HT-29 (cell line): ENCODE data around the gene ADAP1. TPM values are rescaled to one million over a fixed set of nuclear protein-coding genes. Genes with fewer than 3 reads are reported as not detected.

Source experiments
- DNase-seq: peaks from one replicate; pipeline ENCODE4 v3.0.0-alpha.2; 2015; ENCODE audit warnings: low spot score
- total RNA-seq: library from RNA; depleted of rRNA; stranded (reverse); fragments of >200 nt; shearing (Covaris generic); gene quantifications from 2 replicates; pipeline ENCODE4 v1.2.3, GENCODE V29; 2014

The ADAP1 gene
- total RNA-seq, 1 experiment from 2014 or later, result 538 TPM

DNA sequence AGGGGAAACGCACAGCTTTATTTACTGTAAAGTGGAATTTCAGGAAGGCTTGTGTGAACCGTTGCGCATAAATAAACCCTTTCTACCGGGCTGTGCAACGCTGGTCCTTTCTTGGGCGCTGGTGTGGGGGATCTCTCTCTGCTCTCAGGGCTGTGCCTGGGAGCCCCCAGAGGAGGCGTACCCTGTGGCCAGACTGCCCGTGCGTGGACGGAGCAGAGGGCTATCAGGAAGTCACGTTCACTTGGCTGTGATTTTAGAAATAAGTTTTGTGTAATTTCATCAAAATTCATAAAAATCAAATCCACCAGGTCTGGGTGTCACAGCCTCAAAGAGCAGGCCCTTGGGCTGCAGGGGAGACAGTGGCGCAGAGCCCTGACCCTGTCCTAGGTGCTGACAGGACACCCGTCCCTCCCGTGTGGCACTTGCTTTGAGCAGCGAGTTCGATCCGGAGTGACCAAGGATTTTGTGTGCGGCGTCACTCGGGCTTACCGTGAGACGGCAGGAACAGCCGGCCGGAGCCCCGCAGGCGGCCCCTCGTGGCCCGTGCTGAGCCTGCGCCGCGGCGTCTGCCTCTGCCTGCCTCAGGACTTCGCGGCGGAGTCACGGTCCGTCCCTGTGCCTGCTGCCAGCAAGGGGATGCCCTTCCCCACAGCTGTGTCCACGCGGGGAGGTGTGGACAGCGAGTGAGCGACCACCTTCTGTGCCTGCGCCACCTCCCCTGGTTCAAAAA lies 58.0 kb downstream of the ADAP1 start:
- no peak for DNase-seq

DNA sequence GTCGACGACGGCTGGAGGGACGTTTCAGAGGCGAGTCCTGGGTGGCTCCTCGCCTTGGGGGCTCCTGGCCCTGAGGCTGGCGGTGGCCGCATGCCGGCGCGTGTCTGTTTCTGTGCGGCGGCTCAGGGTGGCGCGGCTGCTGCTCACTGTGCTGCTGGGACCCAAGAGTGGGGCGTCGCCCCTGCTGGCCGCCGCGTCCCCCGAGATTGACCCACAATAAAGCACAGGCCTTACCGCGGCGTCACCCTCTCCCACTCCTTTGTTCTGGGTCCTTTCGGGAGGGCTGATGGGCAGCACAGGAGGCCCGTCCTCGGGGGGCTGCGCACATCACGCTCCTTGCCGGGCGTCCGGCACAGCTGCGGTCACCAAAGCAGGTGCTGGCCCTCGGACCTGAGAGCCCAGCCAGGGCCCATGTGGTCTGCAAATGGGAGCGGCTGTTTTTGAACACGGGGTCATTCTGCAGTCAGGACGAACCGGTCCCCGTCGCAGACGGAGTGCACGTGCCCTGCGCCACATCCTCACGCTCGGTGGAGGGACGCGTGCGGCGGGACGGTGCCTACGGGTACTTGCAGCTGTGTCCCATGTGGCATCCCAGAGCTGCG lies 58.9 kb downstream of the ADAP1 start:
- no peak for DNase-seq

DNA sequence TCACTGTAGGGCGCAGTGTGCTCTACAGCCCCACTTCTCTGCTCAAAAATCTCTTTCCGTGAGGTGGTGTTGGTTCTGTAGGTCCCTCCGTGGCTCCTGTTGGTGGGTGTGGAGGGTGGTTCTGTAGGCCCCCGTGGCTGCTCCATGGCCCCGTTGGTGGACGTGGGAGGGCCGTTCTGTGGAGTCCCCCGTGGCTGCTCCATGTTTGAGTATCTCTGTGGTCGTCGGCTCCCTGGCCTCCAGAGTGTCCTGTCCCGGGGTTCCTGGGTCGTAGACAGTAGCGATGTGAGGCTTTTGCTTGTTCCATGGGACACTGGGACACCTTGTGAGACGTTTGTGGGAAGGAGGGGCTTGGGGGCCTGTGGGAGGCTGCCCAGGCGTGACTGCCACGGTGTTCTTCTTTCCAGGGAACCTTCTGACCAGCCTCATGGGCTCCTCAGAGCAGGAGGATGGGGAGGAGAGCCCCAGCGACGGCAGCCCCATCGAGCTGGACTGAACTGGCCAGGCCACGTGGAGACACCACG lies 59.5 kb downstream of the ADAP1 start:
- DNase-seq, result no peak

DNA sequence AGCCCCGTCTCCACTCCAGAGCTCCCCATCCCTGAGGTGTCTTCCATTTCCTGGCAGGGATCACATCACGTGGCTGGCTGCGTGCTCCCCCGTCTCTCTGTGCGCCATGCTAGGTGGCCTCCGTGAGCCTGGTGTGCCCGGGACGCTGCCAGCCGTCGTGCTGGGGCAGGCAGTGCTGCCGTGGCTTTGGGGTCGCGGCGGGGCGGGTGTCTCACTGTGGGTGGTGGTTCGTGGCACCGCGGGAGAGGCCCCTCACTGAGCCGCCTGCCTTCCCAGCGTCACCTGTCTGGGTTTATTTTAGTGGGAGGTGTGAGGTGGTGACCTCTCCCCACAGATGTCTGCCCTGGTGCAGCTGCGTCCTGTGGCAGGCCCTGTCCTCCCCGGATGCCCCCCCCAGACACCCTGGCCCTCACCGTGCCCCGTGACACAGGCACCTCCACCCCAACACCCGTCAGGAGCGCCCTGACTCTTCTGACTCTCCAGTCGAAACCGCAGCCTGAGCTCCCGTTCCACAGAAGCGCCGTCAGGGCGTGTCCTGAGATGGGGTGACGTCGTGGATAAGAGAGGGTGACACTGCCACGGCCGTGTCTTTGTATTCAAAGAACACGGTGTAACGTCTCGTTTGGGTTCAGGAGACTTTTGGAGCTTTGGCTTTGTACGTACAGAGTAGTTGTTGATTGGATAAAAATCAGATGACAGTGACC lies 60.2 kb downstream of the ADAP1 start:
- DNase-seq, result no peak

DNA sequence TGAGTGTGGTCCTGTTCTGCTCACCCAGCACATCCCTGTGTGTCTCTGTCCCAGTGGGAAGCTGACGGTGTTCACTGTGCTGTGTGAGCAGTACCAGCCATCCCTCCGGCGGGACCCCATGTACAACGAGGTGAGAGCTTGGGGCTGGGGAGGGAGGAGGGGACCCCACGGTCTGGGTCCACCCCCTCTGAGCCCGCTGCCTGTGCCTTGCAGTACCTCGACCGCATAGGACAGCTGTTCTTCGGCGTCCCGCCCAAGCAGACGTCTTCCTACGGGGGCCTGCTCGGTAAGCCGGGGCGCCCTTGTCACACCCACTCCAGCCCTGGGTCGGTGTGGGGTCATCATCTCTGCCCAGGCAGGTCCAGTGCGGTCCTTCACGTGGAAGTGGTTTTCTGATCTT lies 60.8 kb downstream of the ADAP1 start:
- no peak for DNase-seq

DNA sequence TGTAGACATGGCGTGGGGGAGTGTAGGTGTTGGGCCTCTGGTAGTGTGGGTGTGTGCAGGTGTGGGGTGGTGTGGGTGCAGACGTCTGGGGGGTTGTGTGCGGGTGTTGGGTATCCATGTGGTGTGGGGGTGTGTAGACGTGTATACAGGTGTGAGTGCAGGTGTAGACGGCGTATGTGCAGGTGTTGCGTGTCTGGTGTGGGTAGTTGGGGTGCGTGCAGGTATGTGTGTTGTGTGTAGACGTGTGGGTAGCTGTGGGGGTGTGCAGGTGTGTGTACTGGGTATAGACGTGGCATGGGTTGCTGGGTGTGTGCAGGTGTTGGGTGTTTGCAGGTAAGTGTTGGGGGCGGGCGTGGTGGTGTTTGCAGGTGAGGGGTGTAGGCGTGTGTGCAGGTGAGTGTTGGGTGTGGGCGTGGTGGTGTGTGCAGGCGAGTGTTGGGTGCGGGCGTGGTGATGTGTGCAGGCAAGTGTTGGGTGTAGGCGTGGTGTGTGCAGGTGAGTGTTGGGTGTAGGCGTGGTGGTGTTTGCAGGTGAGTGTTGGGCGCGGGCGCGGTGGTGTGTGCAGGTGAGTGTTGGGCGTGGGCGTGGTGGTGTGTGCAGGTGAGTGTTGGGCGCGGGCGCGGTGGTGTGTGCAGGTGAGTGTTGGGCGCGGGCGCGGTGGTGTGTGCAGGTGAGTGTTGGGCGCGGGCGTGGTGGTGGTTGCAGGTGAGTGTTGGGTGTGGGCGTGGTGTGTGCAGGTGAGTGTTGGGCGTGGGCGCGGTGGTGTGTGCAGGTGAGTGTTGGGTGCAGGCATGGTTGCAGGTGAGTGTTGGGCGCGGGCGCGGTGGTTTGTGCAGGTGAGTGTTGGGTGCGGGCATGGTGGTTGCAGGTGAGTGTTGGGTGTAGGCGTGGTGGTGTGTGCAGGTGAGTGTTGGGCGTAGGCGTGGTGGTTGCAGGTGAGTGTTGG lies 61.6 kb downstream of the ADAP1 start:
- no peak for DNase-seq

- DNase-seq, result no peak
Observed at GRCh38 chr7:891805-892204, 62.7 kb downstream of the ADAP1 start.

- no peak for DNase-seq
Observed at GRCh38 chr7:891291-891690, 63.2 kb downstream of the ADAP1 start.

- no peak for DNase-seq
Observed at GRCh38 chr7:890868-891267, 63.6 kb downstream of the ADAP1 start.

DNA sequence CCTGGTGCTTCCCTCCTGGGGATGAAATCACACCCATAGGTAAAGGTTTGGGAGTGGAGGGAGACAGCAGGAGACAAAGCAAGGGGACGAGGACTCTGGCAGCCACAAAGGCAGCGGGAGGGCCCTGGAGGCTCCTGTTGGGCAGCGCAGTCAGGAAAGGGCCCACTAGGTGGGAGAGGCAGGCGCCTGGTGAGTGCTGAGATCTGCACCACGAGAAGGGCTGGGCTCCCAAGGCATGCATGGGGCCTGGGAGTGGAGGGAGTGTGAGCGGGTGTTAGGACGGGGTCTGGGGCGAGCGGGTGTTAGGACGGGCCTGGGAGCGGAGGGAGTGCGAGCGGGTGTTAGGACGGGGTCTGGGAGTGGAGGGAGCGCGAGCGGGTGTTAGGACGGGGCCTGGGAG lies 65.1 kb downstream of the ADAP1 start:
- DNase-seq, result no peak

GRCh38 chr7:889025-889390 lies 65.5 kb downstream of the ADAP1 start:
- DNase-seq, result no peak

- DNase-seq, result no peak
Observed at GRCh38 chr7:888081-889024, 66.1 kb downstream of the ADAP1 start.

DNA sequence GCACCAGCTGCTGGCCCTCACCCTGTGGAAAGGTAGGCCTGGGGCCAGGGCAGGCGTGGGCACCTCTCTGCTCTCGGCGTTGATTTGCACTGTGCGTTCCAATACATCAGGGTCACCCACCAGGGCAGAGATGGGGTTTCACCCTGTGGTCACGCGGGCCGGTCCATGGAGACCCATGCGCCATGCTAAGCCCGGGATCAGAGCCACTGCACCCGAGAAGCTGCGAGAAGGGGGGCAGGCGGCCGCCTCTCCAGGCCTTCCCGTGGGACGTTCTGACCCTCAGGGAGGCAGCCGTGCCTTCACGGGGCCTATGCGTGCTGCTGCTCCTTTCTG lies 67.0 kb downstream of the ADAP1 start:
- no peak for DNase-seq

DNA sequence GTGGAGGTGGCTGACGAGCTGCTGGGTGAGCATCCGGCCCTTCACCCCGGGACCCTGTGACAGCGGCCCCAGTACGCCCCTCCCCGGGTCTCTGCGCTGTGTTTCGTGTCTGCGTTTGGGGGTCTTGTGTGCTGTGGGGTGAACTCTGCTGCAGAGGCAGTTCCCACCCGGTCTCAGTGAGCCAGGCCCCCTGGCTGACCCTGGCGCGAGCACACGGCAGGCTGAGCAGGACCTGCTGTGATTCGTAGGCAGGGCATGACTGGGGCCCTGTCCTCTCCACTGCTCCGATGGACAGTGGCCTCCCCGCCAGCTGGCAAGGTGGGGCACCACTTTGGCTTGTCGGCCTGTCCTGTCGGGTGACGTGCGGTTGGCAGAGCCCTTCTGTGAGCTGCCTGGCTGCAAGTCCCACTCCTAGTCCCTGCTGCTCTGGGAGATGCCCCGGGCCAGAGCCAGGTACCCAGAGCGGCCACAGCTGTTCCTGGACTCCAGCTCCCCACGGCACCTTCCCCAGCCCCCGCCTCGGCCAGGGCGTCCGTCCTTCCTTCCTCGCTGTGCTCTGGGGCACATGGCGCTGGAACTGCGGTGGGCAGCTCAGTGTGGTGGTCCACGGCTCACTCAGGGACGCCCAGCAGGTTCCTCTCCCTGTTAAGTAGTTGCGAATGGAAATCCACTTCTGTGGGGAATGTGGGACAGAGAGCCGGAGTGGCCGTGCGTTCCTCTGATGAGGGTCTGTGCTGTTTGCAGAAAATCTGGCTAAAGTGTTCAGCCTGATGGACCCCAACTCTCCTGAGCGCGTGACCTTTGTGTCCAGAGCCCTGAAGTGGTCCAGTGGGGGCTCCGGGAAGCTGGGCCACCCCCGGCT lies 67.6 kb downstream of the ADAP1 start:
- DNase-seq, result no peak

- DNase-seq, result no peak
Observed at GRCh38 chr7:885893-886625, 68.4 kb downstream of the ADAP1 start.

GRCh38 chr7:885261-885892 lies 69.1 kb downstream of the ADAP1 start:
- no peak for DNase-seq

DNA sequence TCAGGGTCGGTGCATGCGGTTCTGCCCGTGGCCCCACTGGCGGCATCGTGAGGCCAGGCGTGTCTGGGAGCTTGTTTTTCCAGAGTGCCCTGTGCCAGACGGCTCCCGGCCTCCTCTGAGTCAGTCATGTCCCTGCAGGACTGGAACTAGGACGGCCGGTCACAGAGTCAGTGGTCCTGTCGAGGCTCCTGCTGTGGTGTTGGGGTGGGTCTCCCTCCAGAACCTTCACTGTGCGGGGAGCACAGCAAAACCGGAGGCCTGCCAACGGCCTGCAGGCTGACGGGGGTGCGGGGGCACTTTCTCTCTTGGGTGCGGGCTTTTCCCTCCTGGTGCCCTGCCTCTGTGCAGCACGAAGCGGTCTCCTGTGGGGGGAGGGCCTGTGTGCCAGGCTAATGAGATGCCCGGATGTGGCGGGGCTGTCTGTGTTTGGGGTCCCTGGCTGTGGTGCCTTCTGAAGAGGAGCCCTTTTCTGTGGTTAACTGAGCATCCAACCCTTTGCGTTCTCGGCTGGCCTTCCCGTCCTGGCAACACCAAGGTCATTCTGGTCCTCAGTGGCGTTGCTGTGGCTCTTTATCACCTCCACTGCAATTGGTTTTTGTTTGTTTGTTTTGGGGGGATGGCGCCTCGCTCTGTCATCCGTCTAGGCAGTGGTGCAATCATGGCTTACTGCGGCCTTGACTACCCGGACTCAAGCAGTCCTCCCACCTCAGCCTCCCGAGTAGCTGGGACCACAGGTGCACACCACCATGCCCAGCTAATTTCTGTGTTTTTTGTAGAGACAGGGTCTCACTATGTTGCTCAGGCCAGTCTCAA lies 70.1 kb downstream of the ADAP1 start:
- no peak for DNase-seq
